H1 (cell line): ENCODE data around the gene TMEM145.

ENCODE experiments used
- CTCF ChIP-seq, 3 experiments: IDR thresholded peaks; 1 replicate in 2 of 3; 2 replicates in 1 of 3; pipeline versions ENCODE4 v1.5.1 to v1.6.1; 2011; ENCODE audit warnings: low read length in 3 of 3, mild to moderate bottlenecking in 3 of 3, inconsistent platforms in 2 of 3, low read depth in 1 of 3, moderate library complexity in 1 of 3; ENCODE audit not compliant: insufficient read depth in 1 of 3; ENCODE audit errors: control extremely low read depth in 1 of 3
- MAFK ChIP-seq: IDR thresholded peaks from 2 replicates; pipeline ENCODE4 v1.6.1; 2012; ENCODE audit warnings: low read depth, mild to moderate bottlenecking, improper control_type of control experiment, low read length
- POLR2A ChIP-seq, 2 experiments: IDR thresholded peaks; 1 replicate in 1 of 2; 2 replicates in 1 of 2; pipeline ENCODE4 v1.6.1; 2011; ENCODE audit warnings: low read depth in 2 of 2, low read length in 2 of 2, mild to moderate bottlenecking in 2 of 2; ENCODE audit errors: control extremely low read depth in 1 of 2
- USF2 ChIP-seq: IDR thresholded peaks from 2 replicates; pipeline ENCODE4 v1.6.1; 2011; ENCODE audit warnings: low read length, improper control_type of control experiment

DNA sequence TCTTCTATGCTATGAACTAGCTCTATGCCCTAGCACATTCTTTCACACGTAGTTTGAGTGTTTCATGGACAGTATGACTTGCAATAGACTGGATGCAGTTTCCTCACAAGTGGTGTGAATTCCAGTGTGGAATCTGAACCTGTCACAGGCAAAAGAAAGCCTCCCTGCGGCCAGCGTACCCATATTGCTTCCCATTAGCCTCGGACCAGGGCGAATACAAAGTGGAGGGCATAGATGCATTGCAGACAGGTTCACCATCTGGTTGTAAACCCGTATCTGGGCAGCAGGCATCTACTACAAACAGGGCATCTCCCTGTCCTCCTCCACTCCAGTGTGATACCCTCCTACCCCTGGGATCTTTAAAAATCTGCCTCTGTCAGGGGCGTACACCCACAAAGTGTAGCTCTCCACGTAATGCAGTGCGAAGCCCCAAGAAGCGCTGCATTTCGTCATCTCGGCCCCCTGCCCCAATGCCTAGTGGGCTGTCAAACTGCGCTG, 45.4 kb upstream of the TMEM145 start:
- no peak for TF ChIP-seq CTCF (IDR thresholded peaks at IDR 0.05; ENCODE audit: control extremely low read depth in 1 of 3, insufficient read depth in 1 of 3, low read depth in 1 of 3, low read length in 3 of 3)
- no peak for TF ChIP-seq USF2
- TF ChIP-seq MAFK, result no peak
- TF ChIP-seq POLR2A (IDR thresholded peaks at IDR 0.05; ENCODE audit: control extremely low read depth in 1 of 2, low read depth in 2 of 2, low read length in 2 of 2), result no peak
